Ectodermal cell (in vitro differentiated cells): ENCODE results near the gene ASTN2.

Source experiments
- H3K27ac ChIP-seq: 2 replicates; pipeline ENCODE4 v1.7.0; 2013; ENCODE audit warnings: mild to moderate bottlenecking, low read depth, low read length; ENCODE audit not compliant: insufficient read depth, poor library complexity, severe bottlenecking
- H3K27me3 ChIP-seq: 2 replicates; pipeline ENCODE4 v1.7.0; 2013; ENCODE audit warnings: mild to moderate bottlenecking, low read length; ENCODE audit not compliant: insufficient read depth, control insufficient read depth, poor library complexity, severe bottlenecking
- H3K36me3 ChIP-seq: one replicate; pipeline ENCODE4 v1.7.0; 2013; ENCODE audit warnings: low read length; ENCODE audit not compliant: control insufficient read depth, insufficient read depth
- H3K4me1 ChIP-seq: one replicate; pipeline ENCODE4 v1.7.0; 2013; ENCODE audit warnings: low read length; ENCODE audit not compliant: control insufficient read depth, insufficient read depth
- H3K4me3 ChIP-seq: 2 replicates; pipeline ENCODE4 v1.7.0; 2013; ENCODE audit warnings: low read depth, low read length, control low read depth; ENCODE audit not compliant: insufficient read depth
- H3K9me3 ChIP-seq: 2 replicates; pipeline ENCODE4 v1.7.0; 2013; ENCODE audit warnings: mild to moderate bottlenecking, low read length, moderate library complexity; ENCODE audit not compliant: control insufficient read depth
- WGBS, 2 experiments: methylation state at CpG; one replicate each; pipeline ENCODE4 v1.1.7; 2013; ENCODE audit warnings: missing lambda C conversion rate in 2 of 2; 5-methylcytosine and 5-hydroxymethylcytosine counted together

ASTN2 gene

DNA sequence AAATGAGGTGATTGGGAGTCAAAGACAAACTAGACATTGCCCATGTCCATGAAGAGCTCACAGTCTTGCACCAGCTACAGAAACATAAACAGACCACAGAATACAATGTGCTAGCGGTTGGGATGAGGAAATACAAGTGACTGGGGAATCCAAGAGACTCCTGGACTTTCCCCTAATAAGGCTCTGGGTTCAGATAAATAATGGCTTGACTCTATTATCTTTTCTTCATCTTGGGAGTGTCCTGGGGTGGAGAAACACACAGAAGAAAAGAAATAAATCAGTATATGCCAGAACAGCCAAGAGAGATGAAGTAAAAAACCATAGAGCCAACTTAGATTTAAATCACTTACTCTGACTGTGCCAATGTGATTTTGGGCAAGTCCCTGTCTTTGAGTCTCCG, 1033.5 kb downstream of the ASTN2 start:
- Histone ChIP-seq H3K27me3 (no peaks in the 10 kb centered on the region), H3K4me1 (no peaks in the 10 kb centered on the region), H3K4me3 (no peak overlapping the region), H3K27ac (no peak overlapping the region), H3K36me3 (no peaks in the 10 kb centered on the region), H3K9me3 (no peaks in the 10 kb centered on the region)
- 87 to 98% methylated on average over 2 of the region's 2 CpGs for WGBS, 2 experiments

GRCh38 chr9:116380496-116380995, 1034.3 kb downstream of the ASTN2 start:
- no peak overlapping the region for H3K27ac ChIP-seq
- no peaks in the 10 kb centered on the region for H3K27me3 ChIP-seq
- H3K36me3 ChIP-seq = no peaks in the 10 kb centered on the region
- no peaks in the 10 kb centered on the region for H3K4me1 ChIP-seq
- no peak overlapping the region for H3K4me3 ChIP-seq
- no peaks in the 10 kb centered on the region for H3K9me3 ChIP-seq

DNA sequence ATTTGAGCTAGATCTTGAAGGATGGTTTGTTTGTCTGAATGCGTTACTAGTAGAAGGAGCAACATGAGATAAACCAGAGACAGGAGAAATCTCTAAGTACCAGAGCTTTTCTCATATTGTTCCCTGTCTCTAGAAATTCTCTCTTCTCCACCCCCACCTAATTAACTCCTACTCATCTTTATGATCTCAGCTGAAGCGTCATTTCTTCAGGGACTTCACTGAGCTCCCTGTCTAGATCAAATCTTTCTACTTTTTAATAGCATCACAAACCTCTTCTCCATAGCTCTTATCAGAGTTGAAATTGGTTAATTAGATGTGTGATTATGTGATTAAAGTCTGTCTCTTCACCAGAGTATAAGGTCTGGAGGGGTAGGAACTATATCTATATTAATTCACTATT, 1035.0 kb downstream of the ASTN2 start:
- H3K27me3 ChIP-seq = no peaks in the 10 kb centered on the region
- H3K4me3 ChIP-seq = no peak overlapping the region
- 89 to 92% methylated on average over 2 of the region's 2 CpGs for WGBS, 2 experiments
- no peak overlapping the region for H3K27ac ChIP-seq
- no peaks in the 10 kb centered on the region for H3K36me3 ChIP-seq
- no peaks in the 10 kb centered on the region for H3K9me3 ChIP-seq
- no peaks in the 10 kb centered on the region for H3K4me1 ChIP-seq

DNA sequence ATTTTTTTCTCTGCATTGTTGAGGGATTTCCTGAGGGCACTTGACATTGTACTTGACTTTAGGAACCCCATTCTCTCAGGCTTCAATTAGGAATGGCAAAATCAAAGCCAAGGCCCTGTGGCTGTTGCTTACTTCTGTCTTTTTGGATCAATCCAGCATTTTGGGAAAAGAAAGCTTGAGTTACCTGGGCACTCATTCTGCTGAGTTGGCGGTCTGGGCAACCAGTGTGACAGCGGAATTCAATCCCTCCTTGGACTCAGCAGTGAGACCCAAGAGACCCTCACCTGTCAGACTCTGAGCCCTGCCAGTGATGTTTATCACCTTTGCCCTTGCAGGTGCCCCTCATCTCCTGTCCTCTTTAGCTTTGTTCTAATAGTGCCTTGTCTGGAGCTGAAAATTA, 1036.0 kb downstream of the ASTN2 start:
- WGBS, 2 experiments = 89 to 94% methylated on average over 2 of the region's 2 CpGs
- no peak overlapping the region for H3K27ac ChIP-seq
- H3K4me1 ChIP-seq = no peaks in the 10 kb centered on the region
- H3K27me3 ChIP-seq = no peaks in the 10 kb centered on the region
- H3K4me3 ChIP-seq = no peak overlapping the region
- H3K36me3 ChIP-seq = no peaks in the 10 kb centered on the region
- H3K9me3 ChIP-seq = no peaks in the 10 kb centered on the region

GRCh38 chr9:116377179-116377798, 1037.6 kb downstream of the ASTN2 start:
- Histone ChIP-seq H3K4me1 (no peaks in the 10 kb centered on the region), H3K27me3 (no peaks in the 10 kb centered on the region), H3K36me3 (no peaks in the 10 kb centered on the region), H3K27ac (no peak overlapping the region), H3K4me3 (no peak overlapping the region), H3K9me3 (no peaks in the 10 kb centered on the region)
- 85 to 90% methylated on average over 7 to 8 of the region's 8 CpGs for WGBS, 2 experiments
